ENCODE measurements around the gene CREB3L2.

DNA sequence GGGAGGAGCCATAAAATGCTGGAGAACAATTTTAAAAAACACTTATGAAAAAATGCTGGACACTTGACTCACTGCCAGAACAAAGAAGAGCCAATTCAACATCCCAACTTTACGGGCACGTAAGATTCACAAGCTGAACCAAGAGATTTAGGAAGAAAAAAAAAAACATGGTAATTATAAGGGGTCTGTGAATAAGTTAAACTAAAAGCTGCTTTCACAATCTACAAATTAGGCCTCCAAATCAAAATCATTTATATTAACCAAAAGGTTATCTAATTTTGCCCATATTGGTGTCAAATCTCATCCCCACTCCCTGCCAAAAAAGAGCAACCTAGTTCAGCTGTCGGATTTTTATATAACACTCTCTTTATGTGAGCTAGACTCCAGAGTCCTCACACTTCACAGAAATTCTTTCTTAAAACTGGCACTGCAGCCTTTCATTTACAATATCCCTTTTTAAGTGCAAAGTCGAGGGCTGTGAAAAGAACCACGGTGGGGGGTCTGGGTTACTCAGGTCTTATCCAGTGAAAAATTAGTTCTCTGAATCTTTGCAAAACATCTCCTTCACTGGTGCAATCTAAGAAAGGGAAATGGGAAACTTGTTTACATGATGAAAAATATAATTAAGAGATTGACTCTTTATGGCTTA lies 124.7 kb downstream of the CREB3L2 start:
- TF ChIP-seq, protein P1, sequence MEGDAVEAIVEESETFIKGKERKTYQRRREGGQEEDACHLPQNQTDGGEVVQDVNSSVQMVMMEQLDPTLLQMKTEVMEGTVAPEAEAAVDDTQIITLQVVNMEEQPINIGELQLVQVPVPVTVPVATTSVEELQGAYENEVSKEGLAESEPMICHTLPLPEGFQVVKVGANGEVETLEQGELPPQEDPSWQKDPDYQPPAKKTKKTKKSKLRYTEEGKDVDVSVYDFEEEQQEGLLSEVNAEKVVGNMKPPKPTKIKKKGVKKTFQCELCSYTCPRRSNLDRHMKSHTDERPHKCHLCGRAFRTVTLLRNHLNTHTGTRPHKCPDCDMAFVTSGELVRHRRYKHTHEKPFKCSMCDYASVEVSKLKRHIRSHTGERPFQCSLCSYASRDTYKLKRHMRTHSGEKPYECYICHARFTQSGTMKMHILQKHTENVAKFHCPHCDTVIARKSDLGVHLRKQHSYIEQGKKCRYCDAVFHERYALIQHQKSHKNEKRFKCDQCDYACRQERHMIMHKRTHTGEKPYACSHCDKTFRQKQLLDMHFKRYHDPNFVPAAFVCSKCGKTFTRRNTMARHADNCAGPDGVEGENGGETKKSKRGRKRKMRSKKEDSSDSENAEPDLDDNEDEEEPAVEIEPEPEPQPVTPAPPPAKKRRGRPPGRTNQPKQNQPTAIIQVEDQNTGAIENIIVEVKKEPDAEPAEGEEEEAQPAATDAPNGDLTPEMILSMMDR (conservative IDR thresholded peaks at IDR 0.05; ENCODE audit: low read depth, low read length): no peak
- TF ChIP-seq RAD21 (IDR thresholded peaks at IDR 0.05; ENCODE audit: low read length): no peak
- no peak for TF ChIP-seq MXI1 (IDR thresholded peaks at IDR 0.05; ENCODE audit: borderline replicate concordance, low read depth, low read length)
- TF ChIP-seq POLR2A (IDR thresholded peaks at IDR 0.05; ENCODE audit: low read depth, low read length): no peak
- no peak for TF ChIP-seq MAFK (IDR thresholded peaks at IDR 0.05; ENCODE audit: low read depth, low read length)
